Duodenal mucosa (tissue), 2 donors: ENCODE results near the gene ZNF354C.
"Not testable (repeated sequence)": the region's sequence is repeated elsewhere in the genome, so short reads cannot be mapped to it uniquely, and the experiment has no call there.

Experiments
- H3K27ac ChIP-seq: one replicate; pipeline ENCODE4 v1.7.0; 2013; ENCODE audit warnings: low read depth, low read length
- H3K27me3 ChIP-seq, 2 donors: one replicate each; pipeline ENCODE4 v1.7.0; 2013; ENCODE audit warnings: low read length in 2 of 2, control low read depth in 1 of 2; ENCODE audit not compliant: insufficient read depth in 2 of 2, control insufficient read depth in 1 of 2
- H3K36me3 ChIP-seq, 2 donors: one replicate each; pipeline ENCODE4 v1.7.0; 2013; ENCODE audit warnings: low read length in 2 of 2, control low read depth in 1 of 2; ENCODE audit not compliant: insufficient read depth in 2 of 2, control insufficient read depth in 1 of 2
- H3K4me1 ChIP-seq, 2 donors: one replicate each; pipeline ENCODE4 v1.7.0; 2013; ENCODE audit warnings: low read length in 2 of 2, control low read depth in 1 of 2; ENCODE audit not compliant: insufficient read depth in 2 of 2, control insufficient read depth in 1 of 2
- H3K4me3 ChIP-seq, 2 donors: one replicate each; pipeline ENCODE4 v1.7.0; 2013; ENCODE audit warnings: low read length in 2 of 2, low read depth in 1 of 2
- H3K9ac ChIP-seq, 2 donors: one replicate each; pipeline ENCODE4 v1.7.0; 2013; ENCODE audit warnings: low read length in 2 of 2, low read depth in 1 of 2
- H3K9me3 ChIP-seq, 2 donors: one replicate each; pipeline ENCODE4 v1.7.0; 2013; ENCODE audit warnings: low read length in 2 of 2, control low read depth in 1 of 2; ENCODE audit not compliant: control insufficient read depth in 1 of 2

The ZNF354C gene

DNA sequence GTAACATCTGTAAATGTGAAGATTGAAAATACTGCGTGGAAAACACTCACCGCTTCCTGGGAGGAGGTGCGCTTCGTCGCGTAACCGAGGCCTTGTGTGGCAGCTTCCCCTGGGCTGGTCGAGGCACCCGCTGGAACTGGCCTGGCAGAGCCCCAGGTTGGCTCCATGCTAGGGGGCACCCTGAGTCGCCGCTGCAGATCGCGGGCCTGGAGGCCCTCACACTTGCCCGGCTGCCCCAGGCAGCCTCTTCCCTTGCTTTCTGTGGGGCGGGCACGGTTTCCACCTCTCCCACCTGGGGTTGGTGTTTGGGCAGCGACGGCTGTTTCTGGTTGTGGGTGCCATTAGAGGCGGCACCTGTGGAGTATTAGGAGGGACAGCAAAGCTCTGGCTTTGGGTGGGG lies 852 bp downstream of the ZNF354C start:
- Histone ChIP-seq H3K4me3 (peak overlapping the region; percentile 82 to 87), H3K27me3 (no peaks in the 10 kb centered on the region), H3K9me3 (peaks cover 9 to 11% of the 10 kb centered on the region in 2 donors), H3K27ac (no peak overlapping the region), H3K9ac (peak overlapping the region in 1 of 2 donors; percentile 43), H3K4me1 (peaks cover 0 to 9% of the 10 kb centered on the region in 2 donors), H3K36me3 (peaks cover 3 to 7% of the 10 kb centered on the region in 2 donors)

- Histone ChIP-seq H3K4me1 (peaks cover 0 to 8% of the 10 kb centered on the region in 2 donors), H3K36me3 (peaks cover 14 to 17% of the 10 kb centered on the region in 2 donors), H3K9ac (no peak overlapping the region), H3K4me3 (no peak overlapping the region), H3K9me3 (peaks cover 36 to 44% of the 10 kb centered on the region in 2 donors), H3K27me3 (no peaks in the 10 kb centered on the region), H3K27ac (no peak overlapping the region)
Measured at GRCh38 chr5:179065703-179066102, 5.5 kb downstream of the ZNF354C start.

- Histone ChIP-seq H3K9ac (no peak overlapping the region), H3K4me1 (no peaks in the 10 kb centered on the region), H3K4me3 (no peak overlapping the region), H3K27me3 (no peaks in the 10 kb centered on the region), H3K36me3 (peaks cover 33 to 40% of the 10 kb centered on the region in 2 donors), H3K9me3 (peaks cover 78 to 83% of the 10 kb centered on the region in 2 donors), H3K27ac (no peak overlapping the region)
Measured at GRCh38 chr5:179079165-179079987, 19.2 kb downstream of the ZNF354C start.

DNA sequence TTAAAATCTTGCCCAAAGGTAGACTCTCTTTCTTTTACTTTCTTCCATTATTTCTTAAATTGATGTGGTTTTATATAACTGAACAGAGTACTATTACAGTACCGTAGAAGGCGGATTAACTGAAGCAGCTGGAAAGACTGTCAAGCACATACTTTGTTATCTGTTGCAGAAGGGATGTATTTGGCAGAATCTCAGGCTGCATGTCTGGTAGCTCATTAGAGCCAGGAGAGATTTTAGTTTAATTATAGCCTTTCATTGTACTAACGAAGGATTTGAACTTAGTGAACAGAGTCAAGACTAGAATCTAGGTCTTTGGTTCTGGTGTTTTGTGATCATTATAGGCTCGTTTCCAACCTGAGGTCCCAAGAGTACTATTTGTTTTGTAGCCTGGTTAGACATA lies 20.6 kb downstream of the ZNF354C start:
- Histone ChIP-seq H3K4me1 (no peaks in the 10 kb centered on the region), H3K27ac (no peak overlapping the region), H3K4me3 (no peak overlapping the region), H3K27me3 (no peaks in the 10 kb centered on the region), H3K36me3 (peaks cover 30 to 40% of the 10 kb centered on the region in 2 donors), H3K9me3 (peaks cover 84 to 88% of the 10 kb centered on the region in 2 donors), H3K9ac (no peak overlapping the region)

DNA sequence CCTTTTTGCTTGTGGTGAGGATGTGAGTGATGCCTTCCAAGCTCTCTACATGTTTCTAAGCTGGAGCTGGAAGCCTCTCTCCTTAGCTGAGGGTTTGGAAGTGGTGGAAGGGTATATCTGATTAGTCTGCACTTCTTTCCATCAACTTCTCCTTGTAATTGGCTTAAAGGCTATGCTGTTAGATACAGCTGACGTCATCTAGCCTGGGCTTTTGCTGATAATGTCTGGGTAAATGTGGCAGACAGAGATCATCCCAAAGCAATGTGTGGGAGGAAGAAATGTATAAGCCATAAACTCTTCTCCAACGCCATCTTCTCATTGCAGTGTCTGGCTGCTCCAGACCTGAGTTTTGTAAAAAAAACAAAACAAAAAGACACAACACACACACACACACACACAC lies 29.3 kb downstream of the ZNF354C start:
- Histone ChIP-seq H3K27ac (no peak overlapping the region), H3K36me3 (no peaks in the 10 kb centered on the region), H3K9ac (no peak overlapping the region), H3K4me1 (no peaks in the 10 kb centered on the region), H3K4me3 (no peak overlapping the region), H3K27me3 (no peaks in the 10 kb centered on the region), H3K9me3 (peaks cover 51 to 75% of the 10 kb centered on the region in 2 donors)

DNA sequence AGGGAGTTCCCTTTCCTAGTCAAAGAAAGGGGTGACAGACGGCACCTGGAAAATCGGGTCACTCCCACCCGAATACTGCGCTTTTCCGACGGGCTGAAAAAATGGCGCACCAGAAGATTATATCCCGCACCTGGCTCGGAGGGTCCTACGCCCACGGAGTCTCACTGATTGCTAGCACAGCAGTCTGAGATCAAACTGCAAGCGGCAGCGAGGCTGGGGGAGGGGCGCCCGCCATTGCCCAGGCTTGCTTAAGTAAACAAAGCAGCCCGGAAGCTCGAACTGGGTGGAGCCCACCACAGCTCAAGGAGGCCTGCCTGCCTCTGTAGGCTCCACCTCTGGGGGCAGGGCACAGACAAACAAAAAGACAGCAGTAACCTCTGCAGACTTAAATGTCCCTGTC lies 41.1 kb downstream of the ZNF354C start:
- not testable (repeated sequence) for H3K4me3 ChIP-seq, H3K27me3 ChIP-seq, H3K4me1 ChIP-seq, H3K27ac ChIP-seq, H3K9ac ChIP-seq, H3K36me3 ChIP-seq
- peaks cover 23 to 24% of the 10 kb centered on the region in 2 donors for H3K9me3 ChIP-seq

GRCh38 chr5:179110528-179110927 lies 50.4 kb downstream of the ZNF354C start:
- Histone ChIP-seq H3K4me1 (no peaks in the 10 kb centered on the region), H3K27me3 (no peaks in the 10 kb centered on the region), H3K36me3 (peaks cover 0 to 4% of the 10 kb centered on the region in 2 donors), H3K27ac (no peak overlapping the region), H3K9ac (no peak overlapping the region), H3K4me3 (no peak overlapping the region), H3K9me3 (peaks cover 13 to 36% of the 10 kb centered on the region in 2 donors)

DNA sequence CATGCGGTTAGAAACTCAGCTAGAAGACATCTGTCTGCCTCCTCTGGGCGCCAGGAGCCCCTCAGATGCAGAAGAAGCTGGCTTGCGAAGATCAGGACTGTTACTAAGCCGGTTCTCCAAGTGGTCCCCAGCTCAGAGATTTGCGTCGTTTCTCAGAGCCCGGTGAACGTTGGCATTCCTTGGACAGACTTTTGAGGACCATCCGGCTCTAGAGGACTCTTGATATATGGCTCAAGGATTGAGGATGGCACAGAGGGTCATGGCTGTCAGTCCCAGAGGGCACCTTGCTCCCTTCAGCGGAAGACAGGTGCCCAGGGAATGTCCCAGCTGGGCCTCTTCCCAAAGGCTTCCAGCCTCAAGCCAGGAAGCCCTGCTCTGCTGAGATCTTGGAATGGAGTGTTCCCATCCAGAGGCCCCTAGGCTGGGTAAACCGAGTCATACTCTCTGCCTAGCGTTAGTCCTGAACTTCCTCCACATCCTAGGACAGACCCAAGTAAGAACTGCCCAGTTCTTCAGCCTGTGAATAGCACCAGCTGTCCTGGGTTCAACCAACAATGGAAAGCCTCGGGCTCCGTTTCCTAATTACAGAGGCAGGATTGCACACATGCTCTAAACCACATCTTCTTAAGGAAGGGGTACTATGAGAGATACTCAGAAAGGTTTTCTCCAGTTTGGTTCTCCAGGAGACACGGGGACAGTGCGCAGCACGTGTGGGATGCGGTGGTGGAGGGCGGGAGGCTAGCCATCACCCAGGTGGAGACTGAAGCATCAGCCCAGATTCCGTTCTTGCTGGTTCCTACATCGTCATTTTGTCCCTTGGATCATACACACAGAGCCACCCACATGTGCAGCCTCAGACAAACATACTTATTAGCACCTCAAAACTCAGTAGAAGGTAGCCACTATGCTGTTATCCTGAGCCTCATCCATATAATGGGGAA lies 51.4 kb downstream of the ZNF354C start:
- Histone ChIP-seq H3K9me3 (peaks cover 13 to 36% of the 10 kb centered on the region in 2 donors), H3K36me3 (peaks cover 0 to 4% of the 10 kb centered on the region in 2 donors), H3K27me3 (no peaks in the 10 kb centered on the region), H3K4me3 (no peak overlapping the region), H3K9ac (no peak overlapping the region), H3K4me1 (no peaks in the 10 kb centered on the region), H3K27ac (no peak overlapping the region)

DNA sequence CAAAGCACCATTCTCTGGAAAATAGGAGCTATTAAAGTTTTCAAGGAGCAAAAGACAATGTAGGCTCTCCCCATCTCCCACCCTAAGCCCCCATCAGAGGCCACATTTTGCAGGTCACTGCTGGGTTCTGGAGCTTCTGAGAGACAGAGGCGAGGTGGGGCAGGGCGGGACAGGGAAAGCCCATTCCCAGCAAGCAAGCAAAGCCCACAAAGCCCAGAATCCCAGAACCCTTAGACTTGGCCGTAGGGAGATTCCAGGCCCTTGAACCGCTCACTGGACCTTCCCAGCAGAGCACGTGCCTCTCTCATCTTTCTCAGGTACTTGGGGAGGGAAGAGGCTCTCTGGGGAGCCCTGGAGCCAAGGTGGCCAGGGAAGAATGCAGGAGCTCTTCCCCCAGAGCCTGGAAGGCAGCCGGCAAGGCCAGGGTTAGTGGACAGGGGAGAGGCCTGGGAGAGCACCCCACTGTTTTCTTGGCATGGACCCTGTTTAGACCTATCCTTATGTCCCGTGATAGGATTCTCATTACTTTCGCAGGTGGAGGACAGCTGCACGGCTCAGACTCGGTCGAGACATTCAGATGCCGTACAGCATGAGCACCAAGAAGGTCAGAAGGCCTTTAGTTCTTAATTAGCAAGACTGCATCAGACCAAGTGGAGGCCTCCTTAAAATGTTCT lies 52.4 kb downstream of the ZNF354C start:
- H3K36me3 ChIP-seq = peaks cover 0 to 4% of the 10 kb centered on the region in 2 donors
- H3K27me3 ChIP-seq = no peaks in the 10 kb centered on the region
- H3K4me1 ChIP-seq = no peaks in the 10 kb centered on the region
- H3K27ac ChIP-seq = no peak overlapping the region
- H3K4me3 ChIP-seq = no peak overlapping the region
- H3K9me3 ChIP-seq = peaks cover 13 to 36% of the 10 kb centered on the region in 2 donors
- H3K9ac ChIP-seq = no peak overlapping the region
